Activated naive CD4-positive, alpha-beta T cell treated with anti-CD3 and anti-CD28 coated beads, Interleukin-2, amount 50 U/mL, for 72 hours (primary cell): Measurements from ENCODE around the gene ST6GAL1. TPM values are rescaled to one million over a fixed set of nuclear protein-coding genes. Genes with fewer than 3 reads are reported as not detected.
"Not testable (repeated sequence)": the region's sequence is repeated elsewhere in the genome, so short reads cannot be mapped to it uniquely, and the experiment has no call there.

Experiments
- ATAC-seq, 2 donors: fragments of 150-1000 bp; cut with Tn5 transposase; 2 replicates each; pipeline ENCODE4 v1.10.0; 2021; ENCODE audit warnings: mild to moderate bottlenecking in 2 of 2, moderate library complexity in 2 of 2
- DNase-seq, 2 donors: peaks; one replicate each; pipeline ENCODE4 v3.0.0; 2021 to 2022; ENCODE audit warnings: low spot score in 2 of 2
- H3K27ac Mint-ChIP-seq, 2 donors: one replicate each; pipeline ENCODE4 v1.8.0; 2022; ENCODE audit warnings: mild to moderate bottlenecking in 2 of 2, mixed read lengths in 2 of 2
- H3K36me3 Mint-ChIP-seq, 2 donors: one replicate each; pipeline ENCODE4 v1.8.0; 2022; ENCODE audit warnings: mixed read lengths in 2 of 2
- H3K9me3 Mint-ChIP-seq, 2 donors: one replicate each; pipeline ENCODE4 v1.8.0; 2022; ENCODE audit warnings: mixed read lengths in 2 of 2
- total RNA-seq, 2 donors: library from RNA; stranded (reverse); gene quantifications; one replicate each; pipeline ENCODE4 v1.2.3, GENCODE V29; 2022

The ST6GAL1 gene
- total RNA-seq, 2 donors from 2014 or later = 32.0 to 96.6 TPM

- H3K9me3 Mint-ChIP-seq = peaks cover 24 to 32% of the 10 kb centered on the region in 2 donors
- no peak for ATAC-seq
- peaks cover 75 to 98% of the 10 kb centered on the region in 2 donors for H3K36me3 Mint-ChIP-seq
- DNase-seq = no peak
- H3K27ac Mint-ChIP-seq = peak overlapping the region in 1 of 2 donors; percentile 33
Observed at GRCh38 chr3:187051724-187052366, 121.5 kb downstream of the ST6GAL1 start.

GRCh38 chr3:187052427-187052826 is 122.1 kb downstream of the ST6GAL1 start:
- not testable (repeated sequence) for H3K27ac Mint-ChIP-seq, DNase-seq, ATAC-seq
- peaks cover 80 to 100% of the 10 kb centered on the region in 2 donors for H3K36me3 Mint-ChIP-seq
- H3K9me3 Mint-ChIP-seq = peaks cover 26 to 38% of the 10 kb centered on the region in 2 donors

- not testable (repeated sequence) for H3K27ac Mint-ChIP-seq, DNase-seq
- H3K9me3 Mint-ChIP-seq = peaks cover 22 to 32% of the 10 kb centered on the region in 2 donors
Observed at GRCh38 chr3:187054433-187054832, 124.1 kb downstream of the ST6GAL1 start.

GRCh38 chr3:187057803-187058202 is 127.5 kb downstream of the ST6GAL1 start:
- peak overlapping the region in 1 of 2 donors; percentile 60 for H3K27ac Mint-ChIP-seq
- peaks cover 22 to 32% of the 10 kb centered on the region in 2 donors for H3K9me3 Mint-ChIP-seq
- DNase-seq, ATAC-seq: not testable (repeated sequence)
- H3K36me3 Mint-ChIP-seq = peaks cover 74 to 90% of the 10 kb centered on the region in 2 donors

More at GRCh38 chr3:187054433-187054832, 124.1 kb downstream of the ST6GAL1 start:
- H3K36me3 Mint-ChIP-seq = peaks cover 86 to 100% of the 10 kb centered on the region in 2 donors
- ATAC-seq = not testable (repeated sequence)

- no peak for ATAC-seq
Observed at GRCh38 chr3:187061748-187062147, 131.4 kb downstream of the ST6GAL1 start.

GRCh38 chr3:187062526-187063177 is 132.3 kb downstream of the ST6GAL1 start:
- no peak for ATAC-seq

More at GRCh38 chr3:187061748-187062147, 131.4 kb downstream of the ST6GAL1 start:
- Mint-ChIP-seq H3K27ac (peak overlapping the region in 1 of 2 donors; percentile 68), H3K9me3 (peaks cover 3 to 8% of the 10 kb centered on the region in 2 donors), H3K36me3 (peaks cover 34 to 55% of the 10 kb centered on the region in 2 donors)
- no peak for DNase-seq

GRCh38 chr3:187063286-187064121 is 133.2 kb downstream of the ST6GAL1 start:
- ATAC-seq (peak; percentile 67 to 90), DNase-seq (no peak)
- no peaks in the 10 kb centered on the region for H3K9me3 Mint-ChIP-seq
- peak overlapping the region; percentile 68 to 69 for H3K27ac Mint-ChIP-seq
- H3K36me3 Mint-ChIP-seq = peaks cover 20 to 49% of the 10 kb centered on the region in 2 donors

More at GRCh38 chr3:187062526-187063177, 132.3 kb downstream of the ST6GAL1 start:
- DNase-seq = no peak
- Mint-ChIP-seq H3K9me3 (no peaks in the 10 kb centered on the region), H3K36me3 (peaks cover 25 to 55% of the 10 kb centered on the region in 2 donors), H3K27ac (peak overlapping the region; percentile 68 to 69)

GRCh38 chr3:187064210-187065115 is 134.1 kb downstream of the ST6GAL1 start:
- no peak for ATAC-seq
- H3K27ac Mint-ChIP-seq = peak overlapping the region; percentile 68 to 70
- H3K9me3 Mint-ChIP-seq = no peaks in the 10 kb centered on the region
- DNase-seq = no peak
- peaks cover 13 to 43% of the 10 kb centered on the region in 2 donors for H3K36me3 Mint-ChIP-seq

GRCh38 chr3:187066228-187066995 is 136.1 kb downstream of the ST6GAL1 start:
- DNase-seq = peak in 1 of 2 donors; percentile 40
- ATAC-seq = peak in 1 of 2 donors; percentile 75
- Mint-ChIP-seq H3K36me3 (peaks cover 17 to 44% of the 10 kb centered on the region in 2 donors), H3K9me3 (peaks cover 0 to 4% of the 10 kb centered on the region in 2 donors), H3K27ac (peak overlapping the region; percentile 54 to 94)

GRCh38 chr3:187068787-187069186 is 138.5 kb downstream of the ST6GAL1 start:
- Mint-ChIP-seq H3K27ac (peak overlapping the region in 1 of 2 donors; percentile 3), H3K36me3 (peaks cover 17 to 44% of the 10 kb centered on the region in 2 donors), H3K9me3 (peaks cover 0 to 4% of the 10 kb centered on the region in 2 donors)
- DNase-seq (no peak), ATAC-seq (no peak)

- ATAC-seq (no peak), DNase-seq (no peak)
- peak overlapping the region; percentile 6 to 80 for H3K27ac Mint-ChIP-seq
- H3K9me3 Mint-ChIP-seq = peaks cover 0 to 4% of the 10 kb centered on the region in 2 donors
- peaks cover 17 to 44% of the 10 kb centered on the region in 2 donors for H3K36me3 Mint-ChIP-seq
Observed at GRCh38 chr3:187069857-187070516, 139.7 kb downstream of the ST6GAL1 start.

- no peak for ATAC-seq
- H3K36me3 Mint-ChIP-seq = peaks cover 17 to 47% of the 10 kb centered on the region in 2 donors
Observed at GRCh38 chr3:187072102-187072501, 141.8 kb downstream of the ST6GAL1 start.

GRCh38 chr3:187072511-187072910 is 142.2 kb downstream of the ST6GAL1 start:
- peaks cover 0 to 4% of the 10 kb centered on the region in 2 donors for H3K9me3 Mint-ChIP-seq
- H3K36me3 Mint-ChIP-seq = peaks cover 17 to 43% of the 10 kb centered on the region in 2 donors
- H3K27ac Mint-ChIP-seq = peak overlapping the region; percentile 36 to 39
- no peak for DNase-seq
- ATAC-seq = no peak

More at GRCh38 chr3:187072102-187072501, 141.8 kb downstream of the ST6GAL1 start:
- peak overlapping the region in 1 of 2 donors; percentile 39 for H3K27ac Mint-ChIP-seq
- peaks cover 0 to 4% of the 10 kb centered on the region in 2 donors for H3K9me3 Mint-ChIP-seq
- DNase-seq = no peak

- DNase-seq = no peak
- H3K27ac Mint-ChIP-seq = peak overlapping the region; percentile 23 to 39
- no peak for ATAC-seq
- H3K36me3 Mint-ChIP-seq = peaks cover 17 to 40% of the 10 kb centered on the region in 2 donors
- H3K9me3 Mint-ChIP-seq = peaks cover 0 to 4% of the 10 kb centered on the region in 2 donors
Observed at GRCh38 chr3:187073581-187074098, 143.3 kb downstream of the ST6GAL1 start.
